ENCODE measurements around the gene MBD3L2B.
"Not testable (repeated sequence)": the region's sequence is repeated elsewhere in the genome, so short reads cannot be mapped to it uniquely, and the experiment has no call there.

The MBD3L2B gene

GRCh38 chr19:7021331-7021730, at the start of gene MBD3L2B:
Gene MBD3L2B, minus strand, starts transcription at chr19:7021431. Its CDS starts 34 bp downstream, at chr19:7021397.
- H3K27ac ChIP-seq; H3K4me3 ChIP-seq; DNase-seq (ENCODE audit: low spot score): not testable (repeated sequence)

- TF ChIP-seq CTCF (IDR thresholded peaks at IDR 0.05): no peak
- Histone ChIP-seq H3K4me3 (peak overlapping the region; percentile 77), H3K27ac (peak overlapping the region; percentile 73 to 82)
- DNase-seq (ENCODE audit: low spot score): no peak
Measured at GRCh38 chr19:7069904-7070226, 48.6 kb upstream of the MBD3L2B start.

GRCh38 chr19:7069042-7069903, 48.0 kb upstream of the MBD3L2B start, which contains the start of gene ZNF557:
Gene ZNF557, plus strand, starts transcription at chr19:7069703. Its CDS starts 5,372 bp downstream, at chr19:7075075.
- DNase-seq (ENCODE audit: low spot score): peak; percentile 98
- H3K4me3 ChIP-seq: peak within 1 kb of the TSS; percentile 77
- peak within 1 kb of the TSS; percentile 73 to 82 for H3K27ac ChIP-seq
- TF ChIP-seq CTCF (IDR thresholded peaks at IDR 0.05): no peak

GRCh38 chr19:7068599-7068998, 47.4 kb upstream of the MBD3L2B start:
- no peak for DNase-seq (ENCODE audit: low spot score)
- Histone ChIP-seq H3K4me3 (peak overlapping the region; percentile 77), H3K27ac (peak overlapping the region in 1 of 2 donors; percentile 64)
- TF ChIP-seq CTCF (IDR thresholded peaks at IDR 0.05): no peak

- no peak overlapping the region for H3K4me3 ChIP-seq
- no peak for DNase-seq (ENCODE audit: low spot score)
- no peak for TF ChIP-seq CTCF (IDR thresholded peaks at IDR 0.05)
- H3K27ac ChIP-seq: no peak overlapping the region
Measured at GRCh38 chr19:7067716-7068115, 46.5 kb upstream of the MBD3L2B start.

GRCh38 chr19:7067122-7067521, 45.9 kb upstream of the MBD3L2B start:
- not testable (repeated sequence) for DNase-seq (ENCODE audit: low spot score); H3K4me3 ChIP-seq; H3K27ac ChIP-seq

- Histone ChIP-seq H3K27ac (no peak overlapping the region), H3K4me3 (no peak overlapping the region)
- TF ChIP-seq CTCF (IDR thresholded peaks at IDR 0.05): no peak
- DNase-seq (ENCODE audit: low spot score): no peak
Measured at GRCh38 chr19:7063764-7064418, 42.7 kb upstream of the MBD3L2B start.

- no peak for TF ChIP-seq CTCF (IDR thresholded peaks at IDR 0.05)
Measured at GRCh38 chr19:7063339-7063738, 42.1 kb upstream of the MBD3L2B start.

GRCh38 chr19:7059977-7060376, 38.7 kb upstream of the MBD3L2B start:
- H3K4me3 ChIP-seq; H3K27ac ChIP-seq; DNase-seq (ENCODE audit: low spot score): not testable (repeated sequence)

More at GRCh38 chr19:7063339-7063738, 42.1 kb upstream of the MBD3L2B start:
- DNase-seq (ENCODE audit: low spot score): no peak
- Histone ChIP-seq H3K4me3 (no peak overlapping the region), H3K27ac (no peak overlapping the region)

- not testable (repeated sequence) for DNase-seq (ENCODE audit: low spot score); H3K27ac ChIP-seq; H3K4me3 ChIP-seq
Measured at GRCh38 chr19:7058576-7058975, 37.3 kb upstream of the MBD3L2B start, which contains the start of gene MBD3L3. Gene MBD3L3, minus strand, starts transcription at chr19:7058676. Its CDS starts 71 bp downstream, at chr19:7058605.

- not testable (repeated sequence) for H3K4me3 ChIP-seq; H3K27ac ChIP-seq; DNase-seq (ENCODE audit: low spot score)
Measured at GRCh38 chr19:7056371-7056770, 35.1 kb upstream of the MBD3L2B start.

Data from coronary artery (tissue), 2 donors.